ACC112 (cell line): Measurements from ENCODE around the gene CDK18.

ENCODE experiments used
- H2AFZ ChIP-seq: fragments of 200-600 bp; sonication (generic); one replicate; pipeline ENCODE4 v1.6.0; 2017; ENCODE audit warnings: antibody characterized with exemption, low read length; ENCODE audit not compliant: unreplicated experiment
- H3K27ac ChIP-seq: fragments of 200-600 bp; sonication (generic); 2 replicates; pipeline ENCODE4 v1.5.1; 2014; ENCODE audit warnings: low read depth, mild to moderate bottlenecking, antibody characterized with exemption, low read length, moderate library complexity
- H3K27me3 ChIP-seq: fragments of 200-600 bp; sonication (generic); 2 replicates; pipeline ENCODE4 v1.6.1; 2014; ENCODE audit warnings: mild to moderate bottlenecking, antibody characterized with exemption, low read length, moderate library complexity, mixed read lengths; ENCODE audit not compliant: insufficient read depth
- H3K36me3 ChIP-seq: fragments of 200-600 bp; sonication (generic); 2 replicates; pipeline ENCODE4 v1.6.1; 2016; ENCODE audit warnings: mild to moderate bottlenecking, antibody characterized with exemption, low read length, moderate library complexity, mixed read lengths; ENCODE audit not compliant: insufficient read depth
- H3K4me1 ChIP-seq: fragments of 200-600 bp; sonication (generic); one replicate; pipeline ENCODE4 v1.6.1; 2016; ENCODE audit warnings: low read length, mixed read lengths; ENCODE audit not compliant: insufficient read depth, unreplicated experiment, control insufficient read depth
- H3K4me3 ChIP-seq: fragments of 200-600 bp; sonication (generic); 2 replicates; pipeline ENCODE4 v1.5.1; 2014; ENCODE audit warnings: mild to moderate bottlenecking, low read depth, low read length
- H3K79me2 ChIP-seq: fragments of 200-600 bp; sonication (generic); one replicate; pipeline ENCODE4 v1.6.0; 2016; ENCODE audit warnings: low read length; ENCODE audit not compliant: control insufficient read depth, unreplicated experiment, insufficient read depth

The CDK18 gene

GRCh38 chr1:205515781-205516253 lies 11.3 kb downstream of the CDK18 start:
- no peak overlapping the region for H2AFZ ChIP-seq
- H3K4me3 ChIP-seq: no peak overlapping the region
- no peaks in the 10 kb centered on the region for H3K79me2 ChIP-seq
- H3K36me3 ChIP-seq: no peaks in the 10 kb centered on the region
- H3K4me1 ChIP-seq: no peaks in the 10 kb centered on the region
- peaks cover 7% of the 10 kb centered on the region; the same call in 1 of the 2 replicates for H3K27me3 ChIP-seq
- H3K27ac ChIP-seq: no peak overlapping the region

- no peaks in the 10 kb centered on the region for H3K36me3 ChIP-seq
- H3K27ac ChIP-seq: no peak overlapping the region
- no peaks in the 10 kb centered on the region for H3K4me1 ChIP-seq
- H2AFZ ChIP-seq: no peak overlapping the region
- H3K27me3 ChIP-seq: peaks cover 7% of the 10 kb centered on the region; the same call in 1 of the 2 replicates
- no peak overlapping the region for H3K4me3 ChIP-seq
- H3K79me2 ChIP-seq: no peaks in the 10 kb centered on the region
Observed at GRCh38 chr1:205516362-205516761, 11.9 kb downstream of the CDK18 start.

GRCh38 chr1:205517288-205517687 lies 12.8 kb downstream of the CDK18 start:
- Histone ChIP-seq H3K36me3 (no peaks in the 10 kb centered on the region), H3K27me3 (peaks cover 7% of the 10 kb centered on the region; the same call in 1 of the 2 replicates), H3K79me2 (no peaks in the 10 kb centered on the region), H3K4me3 (no peak overlapping the region), H3K27ac (no peak overlapping the region), H2AFZ (no peak overlapping the region), H3K4me1 (no peaks in the 10 kb centered on the region)

GRCh38 chr1:205517763-205518162 lies 13.3 kb downstream of the CDK18 start:
- Histone ChIP-seq H3K4me1 (no peaks in the 10 kb centered on the region), H3K36me3 (no peaks in the 10 kb centered on the region), H3K27me3 (peaks cover 7% of the 10 kb centered on the region; the same call in 1 of the 2 replicates), H2AFZ (no peak overlapping the region), H3K4me3 (no peak overlapping the region), H3K79me2 (no peaks in the 10 kb centered on the region), H3K27ac (no peak overlapping the region)

GRCh38 chr1:205518661-205519540 lies 14.4 kb downstream of the CDK18 start:
- Histone ChIP-seq H3K27ac (no peak overlapping the region), H3K27me3 (peaks cover 7% of the 10 kb centered on the region; the same call in 1 of the 2 replicates), H3K36me3 (no peaks in the 10 kb centered on the region), H2AFZ (no peak overlapping the region), H3K4me1 (no peaks in the 10 kb centered on the region), H3K79me2 (no peaks in the 10 kb centered on the region), H3K4me3 (no peak overlapping the region)

GRCh38 chr1:205519541-205520131 lies 15.2 kb downstream of the CDK18 start:
- H3K4me1 ChIP-seq: no peaks in the 10 kb centered on the region
- no peak overlapping the region for H2AFZ ChIP-seq
- no peak overlapping the region for H3K4me3 ChIP-seq
- H3K27me3 ChIP-seq: peaks cover 7% of the 10 kb centered on the region; the same call in 1 of the 2 replicates
- no peaks in the 10 kb centered on the region for H3K36me3 ChIP-seq
- H3K79me2 ChIP-seq: no peaks in the 10 kb centered on the region
- H3K27ac ChIP-seq: no peak overlapping the region

- Histone ChIP-seq H3K79me2 (no peaks in the 10 kb centered on the region), H2AFZ (no peak overlapping the region), H3K36me3 (no peaks in the 10 kb centered on the region), H3K27me3 (peaks cover 7% of the 10 kb centered on the region; the same call in 1 of the 2 replicates), H3K27ac (no peak overlapping the region), H3K4me3 (no peak overlapping the region), H3K4me1 (no peaks in the 10 kb centered on the region)
Observed at GRCh38 chr1:205520709-205521108, 16.2 kb downstream of the CDK18 start.

GRCh38 chr1:205521686-205522085 lies 17.2 kb downstream of the CDK18 start:
- Histone ChIP-seq H3K79me2 (no peaks in the 10 kb centered on the region), H3K27ac (no peak overlapping the region), H3K27me3 (peaks cover 7% of the 10 kb centered on the region; the same call in 1 of the 2 replicates), H3K4me3 (no peak overlapping the region), H2AFZ (no peak overlapping the region), H3K4me1 (no peaks in the 10 kb centered on the region), H3K36me3 (no peaks in the 10 kb centered on the region)

- no peaks in the 10 kb centered on the region for H3K36me3 ChIP-seq
- H3K4me3 ChIP-seq: no peak overlapping the region
- H3K4me1 ChIP-seq: no peaks in the 10 kb centered on the region
- no peak overlapping the region for H3K27ac ChIP-seq
- H2AFZ ChIP-seq: no peak overlapping the region
- peaks cover 7% of the 10 kb centered on the region; the same call in 1 of the 2 replicates for H3K27me3 ChIP-seq
- no peaks in the 10 kb centered on the region for H3K79me2 ChIP-seq
Observed at GRCh38 chr1:205522692-205523091, 18.2 kb downstream of the CDK18 start.

- H3K4me3 ChIP-seq: no peak overlapping the region
- no peaks in the 10 kb centered on the region for H3K4me1 ChIP-seq
- no peaks in the 10 kb centered on the region for H3K36me3 ChIP-seq
- peaks cover 7% of the 10 kb centered on the region; the same call in 1 of the 2 replicates for H3K27me3 ChIP-seq
- no peak overlapping the region for H2AFZ ChIP-seq
- no peaks in the 10 kb centered on the region for H3K79me2 ChIP-seq
- no peak overlapping the region for H3K27ac ChIP-seq
Observed at GRCh38 chr1:205523261-205523890, 18.9 kb downstream of the CDK18 start.
